Brain microvascular endothelial cell (primary cell): ENCODE measurements around the gene PTPRD.

Experiments used
- DNase-seq: peaks from one replicate; pipeline ENCODE4 v3.0.0-alpha.2; 2020
- H3K27ac ChIP-seq: fragments of 250-450 bp; sonication (Bioruptor Pico); 2 replicates; pipeline ENCODE4 v1.5.1; 2020; ENCODE audit warnings: mild to moderate bottlenecking, moderate library complexity
- H3K27me3 ChIP-seq: fragments of 250-450 bp; sonication (Bioruptor Pico); replicated peaks from 2 replicates; pipeline ENCODE4 v1.5.1; 2020; ENCODE audit warnings: mild to moderate bottlenecking
- H3K36me3 ChIP-seq: fragments of 250-450 bp; sonication (Bioruptor Pico); replicated peaks from 2 replicates; pipeline ENCODE4 v1.5.1; 2020; ENCODE audit warnings: mild to moderate bottlenecking
- H3K4me3 ChIP-seq: 2 replicates; pipeline ENCODE4 v1.5.1; 2011; ENCODE audit warnings: low read depth, mild to moderate bottlenecking, control low read depth, low read length, moderate library complexity
- in situ Hi-C: cut with HindIII; loops from 2 replicates; pipeline ENCODE4 v1.10.0; 2017; ENCODE audit warnings: low sequenced_read_pairs, low pct_ligation_motif_present
- TF ChIP-seq, protein P1 (sequence below): IDR thresholded peaks from 2 replicates; pipeline ENCODE4 v1.5.1; 2011; ENCODE audit warnings: low read depth, mild to moderate bottlenecking, moderate library complexity, low read length, control low read depth, inconsistent platforms; ENCODE audit errors: missing control alignments

Gene PTPRD

GRCh38 chr9:9592104-9592503, 1020.7 kb downstream of the PTPRD start:
- TF ChIP-seq, protein P1, sequence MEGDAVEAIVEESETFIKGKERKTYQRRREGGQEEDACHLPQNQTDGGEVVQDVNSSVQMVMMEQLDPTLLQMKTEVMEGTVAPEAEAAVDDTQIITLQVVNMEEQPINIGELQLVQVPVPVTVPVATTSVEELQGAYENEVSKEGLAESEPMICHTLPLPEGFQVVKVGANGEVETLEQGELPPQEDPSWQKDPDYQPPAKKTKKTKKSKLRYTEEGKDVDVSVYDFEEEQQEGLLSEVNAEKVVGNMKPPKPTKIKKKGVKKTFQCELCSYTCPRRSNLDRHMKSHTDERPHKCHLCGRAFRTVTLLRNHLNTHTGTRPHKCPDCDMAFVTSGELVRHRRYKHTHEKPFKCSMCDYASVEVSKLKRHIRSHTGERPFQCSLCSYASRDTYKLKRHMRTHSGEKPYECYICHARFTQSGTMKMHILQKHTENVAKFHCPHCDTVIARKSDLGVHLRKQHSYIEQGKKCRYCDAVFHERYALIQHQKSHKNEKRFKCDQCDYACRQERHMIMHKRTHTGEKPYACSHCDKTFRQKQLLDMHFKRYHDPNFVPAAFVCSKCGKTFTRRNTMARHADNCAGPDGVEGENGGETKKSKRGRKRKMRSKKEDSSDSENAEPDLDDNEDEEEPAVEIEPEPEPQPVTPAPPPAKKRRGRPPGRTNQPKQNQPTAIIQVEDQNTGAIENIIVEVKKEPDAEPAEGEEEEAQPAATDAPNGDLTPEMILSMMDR = no peak
- no peak for DNase-seq
- no peaks in the 10 kb centered on the region for H3K36me3 ChIP-seq
- H3K27me3 ChIP-seq = no peaks in the 10 kb centered on the region
- H3K4me3 ChIP-seq = no peak overlapping the region
- no peak overlapping the region for H3K27ac ChIP-seq
- in situ Hi-C loops = no loop called here

GRCh38 chr9:9585920-9586319, 1026.9 kb downstream of the PTPRD start:
- in situ Hi-C loops = no loop called here
- TF ChIP-seq, protein P1 = no peak
- Histone ChIP-seq H3K4me3 (no peak overlapping the region), H3K27me3 (no peaks in the 10 kb centered on the region), H3K36me3 (no peaks in the 10 kb centered on the region), H3K27ac (no peak overlapping the region)
- DNase-seq = no peak

GRCh38 chr9:9574080-9574479, 1038.7 kb downstream of the PTPRD start:
- Histone ChIP-seq H3K27ac (no peak overlapping the region), H3K27me3 (no peaks in the 10 kb centered on the region), H3K36me3 (no peaks in the 10 kb centered on the region), H3K4me3 (no peak overlapping the region)
- DNase-seq = no peak
- TF ChIP-seq, protein P1 = no peak
- in situ Hi-C loops = no loop called here

DNA sequence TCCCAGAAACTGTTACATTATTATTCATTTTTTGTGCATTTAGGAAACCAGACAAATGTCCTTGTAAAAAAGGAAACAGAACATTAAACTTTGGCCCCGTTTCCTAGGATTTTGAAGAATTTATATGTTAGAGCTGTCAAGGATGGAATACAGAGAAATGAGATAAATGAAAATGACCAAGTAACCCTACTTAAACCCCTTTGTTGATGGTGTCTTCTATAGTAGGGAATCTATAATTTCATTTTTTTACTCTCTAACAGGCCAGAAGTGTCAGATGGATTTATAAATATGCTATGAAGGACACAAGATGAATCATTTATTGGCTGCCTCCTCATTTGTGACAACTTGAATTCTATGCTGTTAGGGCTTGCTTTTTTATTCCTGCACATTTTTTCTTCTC, 1047.1 kb downstream of the PTPRD start:
- H3K36me3 ChIP-seq = no peaks in the 10 kb centered on the region
- H3K4me3 ChIP-seq = no peak overlapping the region
- TF ChIP-seq, protein P1 = no peak
- no peak overlapping the region for H3K27ac ChIP-seq
- in situ Hi-C loops = no loop called here
- DNase-seq = no peak
- no peaks in the 10 kb centered on the region for H3K27me3 ChIP-seq

GRCh38 chr9:9563817-9564216, 1049.0 kb downstream of the PTPRD start:
- Histone ChIP-seq H3K27me3 (no peaks in the 10 kb centered on the region), H3K4me3 (no peak overlapping the region), H3K27ac (no peak overlapping the region), H3K36me3 (no peaks in the 10 kb centered on the region)
- in situ Hi-C loops = no loop called here
- TF ChIP-seq, protein P1 = no peak
- DNase-seq = no peak

- Histone ChIP-seq H3K4me3 (no peak overlapping the region), H3K36me3 (no peaks in the 10 kb centered on the region), H3K27ac (no peak overlapping the region), H3K27me3 (no peaks in the 10 kb centered on the region)
- in situ Hi-C loops = no loop called here
- DNase-seq = no peak
- TF ChIP-seq, protein P1 = no peak
Measured at GRCh38 chr9:9560382-9561035, 1052.3 kb downstream of the PTPRD start.
